GM18508 (cell line): ENCODE data around the gene ROBO1.

Experiments used
- ATAC-seq: cut with Tn5 transposase; IDR thresholded peaks from one replicate; pipeline ENCODE4 v1.9.1; 2021; ENCODE audit warnings: moderate number of reproducible peaks; ENCODE audit not compliant: insufficient read depth, unreplicated experiment

ROBO1 gene

DNA sequence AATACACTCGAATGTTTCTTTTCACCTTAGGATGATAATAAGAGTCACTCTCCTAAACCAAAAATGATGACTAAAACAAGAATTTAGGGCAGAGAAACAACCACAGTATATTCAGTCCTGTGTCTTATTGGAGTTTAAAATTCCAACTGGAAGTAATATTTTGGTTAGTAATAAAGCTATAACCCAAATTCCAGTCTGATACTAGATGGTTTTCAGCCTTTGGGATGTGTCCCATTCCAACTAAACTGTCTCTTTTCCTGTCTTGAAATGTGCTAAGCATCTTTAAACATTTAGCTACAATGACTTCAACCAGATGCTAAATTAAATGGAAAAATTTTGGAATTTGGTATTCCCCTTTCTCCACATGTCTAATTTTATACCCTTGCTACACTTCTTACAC lies 510.0 kb downstream of the ROBO1 start:
- ATAC-seq = no peak

DNA sequence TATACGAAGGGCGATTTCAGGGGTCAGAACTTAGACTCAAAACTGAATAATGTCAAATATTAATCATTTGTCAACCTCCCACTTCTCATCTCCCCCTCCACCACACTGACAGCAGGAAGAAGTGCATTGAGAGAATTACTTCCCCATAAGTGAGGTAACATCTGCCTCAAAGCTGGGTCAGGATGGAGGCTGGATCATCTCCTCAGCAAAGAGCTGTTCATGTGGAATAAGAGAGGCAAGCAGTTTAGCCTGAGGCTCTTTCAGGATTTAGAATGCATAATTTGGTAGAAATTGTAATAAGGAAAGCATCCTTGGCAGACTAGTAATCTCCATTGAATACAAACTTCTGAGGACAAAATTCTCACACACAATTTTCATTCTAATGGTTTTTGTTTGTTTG lies 512.1 kb downstream of the ROBO1 start:
- ATAC-seq = no peak

DNA sequence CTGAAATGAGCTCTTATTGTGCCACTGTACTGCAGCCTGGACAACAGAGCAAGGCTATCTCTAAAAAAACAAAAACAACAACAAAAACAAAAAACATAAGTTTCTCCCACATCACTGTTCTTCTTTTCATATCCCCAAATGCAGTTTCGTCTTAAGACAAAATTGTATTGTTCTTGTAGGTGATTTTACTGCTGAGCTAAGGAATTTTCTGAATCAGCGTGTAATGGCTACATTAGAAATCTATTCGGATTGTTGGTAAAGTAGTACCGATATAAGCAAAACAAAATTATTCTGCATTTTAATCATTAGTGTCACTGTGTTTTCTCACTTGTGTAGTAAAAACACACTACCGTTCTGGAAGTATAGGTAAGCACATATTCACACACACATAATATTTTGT lies 512.5 kb downstream of the ROBO1 start:
- ATAC-seq = no peak

DNA sequence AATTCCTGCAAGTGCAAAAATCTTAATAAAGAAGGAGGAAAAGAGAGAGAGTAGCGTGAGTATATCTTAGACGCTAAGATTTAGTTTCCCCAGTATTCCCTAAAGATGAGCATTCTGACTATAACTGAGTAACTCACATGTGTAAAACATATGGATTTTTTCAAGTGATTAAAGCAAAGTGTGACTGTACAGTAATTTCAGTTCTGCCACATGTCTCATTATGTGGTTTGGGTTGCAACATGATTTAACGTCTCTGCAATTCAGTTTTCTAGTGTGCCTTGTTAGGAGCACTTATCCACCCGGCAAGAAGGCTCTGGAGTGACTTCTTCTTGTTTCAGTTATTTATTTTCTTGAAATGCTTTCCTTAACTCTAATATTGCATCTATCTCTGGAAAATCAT lies 514.1 kb downstream of the ROBO1 start:
- no peak for ATAC-seq

DNA sequence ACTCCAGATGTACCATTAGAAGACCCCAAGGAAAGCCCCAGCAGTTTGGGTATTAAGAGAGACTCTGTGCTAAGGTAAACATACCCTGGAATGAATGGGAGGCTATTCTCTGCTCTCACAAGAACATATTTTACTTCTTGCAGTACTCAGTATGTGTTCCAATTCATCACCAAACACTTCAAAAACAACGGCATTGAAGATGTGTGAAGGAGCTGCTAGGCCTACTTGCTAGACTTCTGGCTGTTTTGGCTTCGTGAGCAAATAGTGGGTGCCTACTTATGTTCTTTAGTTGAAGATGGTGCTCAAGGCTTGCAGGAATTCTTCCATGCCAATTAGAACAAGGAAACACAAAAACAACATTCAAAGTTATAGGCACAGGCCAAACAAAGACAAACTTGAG lies 514.5 kb downstream of the ROBO1 start:
- no peak for ATAC-seq

DNA sequence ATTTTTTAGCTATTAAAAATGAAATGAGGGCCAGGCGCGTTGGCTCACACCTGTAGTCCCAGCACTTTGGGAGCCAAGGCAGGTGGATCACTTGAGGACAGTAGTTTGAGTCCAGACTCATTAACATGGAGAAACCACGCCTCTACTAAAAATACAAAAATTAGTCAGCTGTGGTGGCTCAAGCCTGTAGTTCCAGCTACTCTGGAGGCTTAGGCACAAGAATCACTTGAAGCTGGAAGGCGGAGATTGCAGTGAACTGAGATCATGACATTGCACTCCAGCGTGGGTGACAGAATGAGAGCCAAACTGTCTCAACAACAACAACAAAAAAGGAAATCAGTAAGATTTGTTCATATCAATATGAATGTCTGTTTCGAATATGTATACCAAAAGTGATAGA lies 517.1 kb downstream of the ROBO1 start:
- ATAC-seq = no peak

DNA sequence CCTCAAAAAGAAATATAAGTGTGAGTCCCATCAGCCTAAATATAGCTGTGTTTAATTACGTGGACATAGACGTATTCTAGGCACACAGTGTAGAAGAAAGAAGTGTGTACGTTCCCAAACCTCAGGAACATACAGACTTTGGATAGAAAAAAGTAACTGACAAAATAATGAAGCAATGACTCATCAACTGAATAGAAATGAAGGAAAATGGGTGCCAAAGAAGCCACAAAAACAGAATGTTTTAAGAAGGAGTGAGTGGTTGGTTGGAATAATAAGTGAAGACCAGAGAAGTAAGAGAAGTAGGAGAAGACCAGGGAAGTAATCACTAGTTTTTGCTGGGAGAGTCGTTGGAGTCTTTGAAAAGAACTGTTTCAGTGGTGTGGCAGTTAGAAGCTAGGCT lies 518.1 kb downstream of the ROBO1 start:
- ATAC-seq = no peak

DNA sequence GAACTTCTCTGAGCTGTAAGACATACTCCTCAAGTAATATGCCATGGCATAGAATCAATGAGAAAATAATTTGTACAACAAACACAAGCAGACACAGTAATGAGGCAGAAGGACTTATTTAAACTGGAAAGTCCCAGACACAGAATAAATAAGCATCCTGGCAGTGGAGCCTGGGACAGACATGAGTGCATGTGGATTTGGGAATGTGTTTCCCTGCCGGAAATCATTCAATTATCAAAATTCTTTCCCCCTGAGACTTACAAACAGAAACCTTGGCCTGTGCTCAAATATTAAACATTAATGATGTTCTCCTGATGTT lies 520.1 kb downstream of the ROBO1 start:
- no peak for ATAC-seq

DNA sequence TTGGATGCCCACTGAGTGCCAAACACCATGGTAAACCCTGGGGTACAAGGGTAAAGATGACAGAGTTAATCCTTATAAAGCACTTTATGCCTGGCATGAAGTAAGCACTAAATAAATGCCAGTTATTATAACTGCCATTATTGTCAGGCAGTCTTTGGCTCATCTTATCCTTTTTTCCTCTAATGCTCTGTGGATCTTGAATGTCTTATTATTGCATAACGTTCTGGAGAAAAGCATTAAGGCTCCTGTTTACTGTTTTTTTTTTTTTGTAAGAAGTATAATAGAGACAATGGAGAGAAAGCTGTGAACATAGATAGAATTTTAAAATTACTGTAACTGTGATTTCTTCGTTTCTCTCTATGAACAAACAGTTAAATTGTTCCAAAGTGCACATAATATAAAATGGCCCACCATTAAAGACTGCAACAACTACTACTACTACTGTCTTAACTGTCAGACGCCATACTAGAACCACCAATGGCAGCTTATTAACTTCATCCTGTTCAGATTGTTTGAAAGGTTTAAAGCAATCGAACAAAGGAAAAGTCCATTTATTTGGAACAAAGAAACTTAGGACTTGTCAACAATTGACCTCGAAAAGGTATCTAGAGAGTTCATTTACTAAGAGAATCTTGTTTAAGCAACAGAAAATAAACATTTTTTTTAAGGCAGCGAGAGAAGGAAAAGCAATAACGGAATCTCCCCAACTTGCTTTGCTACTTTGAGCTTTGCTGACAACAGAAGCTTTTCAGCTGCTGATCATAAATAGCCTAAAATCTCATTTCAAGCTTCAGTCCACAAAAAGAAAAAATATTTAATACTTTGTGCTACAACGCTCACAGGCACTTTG lies 520.7 kb downstream of the ROBO1 start:
- no peak for ATAC-seq

DNA sequence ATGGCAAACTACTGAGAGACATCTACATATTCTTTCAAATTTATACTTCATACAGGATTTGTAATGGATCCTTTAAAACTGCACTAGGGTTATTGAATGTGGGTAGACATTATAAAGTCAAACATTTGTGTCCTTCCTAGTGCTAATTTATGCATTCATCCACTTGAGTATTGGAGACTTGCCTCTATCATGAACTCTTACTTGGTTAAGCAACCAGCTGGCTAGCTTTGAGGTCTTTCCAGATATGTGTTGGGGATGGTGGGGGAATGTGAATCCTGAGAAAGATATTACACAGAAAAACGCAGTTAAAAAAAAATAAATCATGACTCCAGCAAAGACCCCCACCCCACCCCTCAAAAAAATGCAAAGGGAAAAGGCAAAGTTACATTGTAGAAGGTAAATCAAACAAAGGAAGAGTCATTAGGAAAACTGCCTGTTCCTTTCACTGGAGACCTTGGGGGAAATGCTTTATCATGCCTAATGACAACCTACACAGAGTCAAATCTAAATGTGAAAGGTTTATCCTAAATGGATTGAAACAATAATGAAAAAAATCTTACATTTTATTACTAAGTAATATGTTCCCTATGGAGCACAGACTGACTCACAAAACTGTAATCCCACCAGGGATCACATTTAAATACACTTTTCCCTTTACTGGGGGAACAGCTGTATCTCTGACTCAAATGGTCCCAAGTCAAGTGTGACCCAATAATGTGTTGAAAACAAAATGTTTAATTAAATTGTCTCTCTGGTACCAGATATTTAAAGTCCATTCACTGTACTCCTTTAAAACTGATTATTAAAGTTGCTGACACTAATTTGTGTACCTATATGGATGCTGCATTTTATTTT lies 522.3 kb downstream of the ROBO1 start:
- no peak for ATAC-seq

DNA sequence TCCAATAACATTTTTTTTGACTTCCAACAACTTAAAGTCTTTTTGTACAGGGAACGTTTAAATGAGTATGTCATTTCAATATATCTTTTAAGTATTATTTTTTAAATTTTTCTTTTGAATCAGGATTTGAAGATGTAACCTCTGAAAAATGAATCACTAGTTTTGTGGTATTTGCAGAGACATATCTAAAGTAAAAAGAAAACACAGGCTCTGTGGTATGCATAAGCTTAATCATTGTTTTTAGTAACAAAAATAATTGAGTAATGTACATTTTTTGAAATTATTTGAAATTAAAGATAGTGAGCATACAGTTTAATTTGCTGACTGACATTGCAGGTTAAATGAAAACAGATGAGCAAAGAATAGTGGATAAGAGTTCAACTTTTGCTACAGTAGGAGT lies 531.3 kb downstream of the ROBO1 start:
- no peak for ATAC-seq

DNA sequence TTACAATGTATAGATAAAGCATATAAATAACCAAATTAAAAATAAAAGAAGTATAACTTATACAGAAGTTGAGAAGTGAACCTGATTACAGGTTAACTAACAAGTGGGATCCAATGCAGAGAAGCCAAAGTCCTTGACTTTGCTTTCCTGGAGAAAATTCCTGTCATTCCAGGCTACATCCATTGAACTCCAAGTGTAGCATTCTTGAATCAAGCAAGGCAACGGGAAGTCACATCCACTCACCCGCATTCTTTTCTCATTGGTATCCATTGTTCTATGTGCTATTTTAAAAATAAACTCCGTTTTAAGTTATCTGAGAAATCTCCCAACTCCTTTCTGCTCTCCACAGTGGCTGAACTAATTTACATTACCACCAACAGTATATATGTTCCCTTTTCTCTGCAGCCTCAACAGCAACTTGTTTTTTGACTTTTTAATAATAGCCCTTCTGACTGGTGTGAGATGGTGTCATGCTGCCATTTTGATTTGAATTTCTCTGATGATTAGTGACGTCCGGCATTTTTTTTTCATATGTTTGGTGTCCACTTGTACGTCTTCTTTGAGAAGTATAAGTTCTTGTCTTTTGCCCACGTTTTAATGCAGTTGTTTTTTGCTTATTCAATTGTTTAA lies 534.3 kb downstream of the ROBO1 start:
- ATAC-seq = no peak

DNA sequence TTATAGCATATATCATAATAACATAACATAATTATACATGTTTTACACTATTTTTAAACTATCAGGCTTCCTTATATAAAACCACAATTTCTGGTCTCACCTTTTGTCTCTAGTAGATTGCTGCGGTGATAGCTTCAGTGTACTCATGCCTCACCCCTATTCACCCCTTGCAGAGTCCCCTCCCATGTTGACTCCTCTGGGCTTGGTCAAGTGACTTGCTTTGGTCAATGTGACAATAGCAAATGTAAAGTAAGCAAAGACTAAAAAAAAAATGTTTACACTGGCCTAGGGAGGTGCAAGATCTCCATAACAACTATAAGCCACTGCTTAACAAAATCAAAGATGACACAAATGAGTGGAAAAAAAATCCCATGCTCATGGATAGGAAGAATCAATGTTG lies 537.5 kb downstream of the ROBO1 start:
- ATAC-seq = no peak

DNA sequence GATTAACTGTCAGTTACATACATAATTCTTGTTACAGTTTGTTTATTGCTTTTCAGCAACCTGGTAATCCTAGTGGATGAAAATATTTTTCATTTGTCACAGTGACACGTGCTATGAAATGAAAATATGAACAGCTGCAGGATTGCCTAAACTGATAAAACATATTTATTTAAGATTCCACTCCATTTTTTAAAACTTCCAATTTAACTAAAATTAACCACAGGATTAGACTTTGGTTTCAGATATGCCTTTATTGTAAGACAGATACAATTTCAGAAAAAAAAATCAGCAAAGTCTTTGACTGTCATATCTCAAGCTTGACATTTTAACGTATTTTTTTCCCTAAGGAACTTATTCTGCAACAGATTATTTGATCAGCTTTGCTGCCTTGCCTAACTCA lies 550.7 kb downstream of the ROBO1 start:
- no peak for ATAC-seq

DNA sequence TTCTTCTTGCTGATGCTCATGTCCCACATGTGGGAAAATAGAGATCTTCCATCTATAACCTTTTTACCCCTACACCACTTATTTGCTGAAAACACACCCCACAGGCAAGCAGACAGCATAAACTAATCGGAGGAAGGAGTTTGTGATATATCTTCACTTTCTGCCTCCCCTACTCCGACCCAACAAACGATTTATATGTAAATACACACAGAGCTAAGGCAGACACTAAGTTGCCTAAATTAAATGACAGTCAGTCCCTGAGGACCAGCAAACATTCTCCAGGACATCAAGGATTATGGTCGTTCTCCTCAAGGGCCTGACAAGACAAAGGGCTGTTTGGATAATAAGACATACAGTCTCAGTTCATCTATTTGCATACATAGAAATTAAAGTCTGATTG lies 552.5 kb downstream of the ROBO1 start:
- no peak for ATAC-seq

DNA sequence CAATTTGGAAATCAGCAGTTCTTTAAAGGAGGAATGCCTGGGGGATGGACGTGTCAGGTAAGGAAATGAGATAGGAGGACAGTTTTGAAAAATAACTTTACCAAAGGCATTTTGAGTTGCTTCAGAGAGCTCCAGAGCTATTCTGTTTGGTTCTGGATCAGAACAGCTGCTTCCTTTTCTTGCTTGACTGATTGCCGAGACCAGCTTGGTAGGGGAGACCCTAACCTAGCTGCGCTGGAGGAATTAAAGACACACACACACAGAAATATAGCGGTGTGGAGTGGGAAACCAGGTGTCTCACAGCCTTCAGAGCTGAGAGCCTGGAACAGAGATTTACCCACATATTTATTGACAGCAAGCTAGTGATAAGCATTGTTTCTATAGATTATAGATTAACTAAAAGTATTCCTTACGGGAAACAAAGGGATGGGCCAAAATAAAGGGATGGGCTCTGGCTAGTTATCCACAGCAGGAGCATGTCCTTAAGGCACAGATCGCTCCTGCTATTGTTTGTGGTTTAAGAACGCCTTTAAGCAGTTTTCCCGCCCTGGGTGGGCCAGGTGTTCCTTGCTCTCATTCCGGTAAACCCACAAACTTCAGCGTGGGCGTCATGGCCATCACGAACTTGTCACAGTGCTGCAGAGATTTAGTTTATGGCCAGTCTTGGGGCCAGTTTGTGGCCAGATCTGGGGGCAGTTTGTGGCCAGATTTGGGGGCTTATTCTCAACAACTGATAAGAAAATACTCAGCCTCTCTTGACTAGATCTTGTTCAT lies 556.0 kb downstream of the ROBO1 start:
- no peak for ATAC-seq

DNA sequence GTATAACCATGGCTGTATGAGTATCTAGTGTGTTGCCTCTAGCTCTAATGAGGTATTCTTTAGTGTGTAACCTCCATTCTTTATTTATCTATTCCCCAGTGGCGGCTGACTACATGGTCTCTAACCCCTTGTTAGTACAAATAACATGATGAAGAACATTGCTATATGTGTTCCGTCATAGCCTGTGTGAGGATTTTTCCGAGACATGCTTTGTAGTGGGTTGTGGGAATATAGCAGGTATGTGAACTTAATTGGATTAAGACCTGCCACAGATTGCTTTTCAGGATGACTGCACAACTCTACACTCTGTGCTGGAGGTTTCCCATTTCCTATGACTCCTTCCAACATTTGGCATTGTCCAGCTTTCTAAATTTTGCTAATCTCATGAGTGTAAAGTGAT lies 563.4 kb downstream of the ROBO1 start:
- ATAC-seq = no peak

DNA sequence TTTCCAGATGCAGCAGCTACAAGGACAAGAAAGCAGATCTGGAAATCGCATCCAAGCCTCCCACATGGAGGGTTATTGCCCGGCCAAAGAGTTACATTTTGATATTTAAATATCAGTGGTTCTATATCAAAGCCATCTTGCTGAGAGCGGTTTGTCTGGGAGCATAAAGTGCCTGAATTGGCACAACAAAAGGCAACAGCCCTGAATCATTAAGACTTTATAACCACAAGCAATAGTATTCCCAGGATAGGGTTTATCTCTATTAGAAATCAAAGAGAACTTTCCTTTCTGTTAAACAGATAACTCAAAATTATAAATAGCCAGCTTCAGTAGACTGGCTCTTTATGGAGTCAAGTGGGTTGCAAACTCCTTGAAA lies 564.7 kb downstream of the ROBO1 start:
- no peak for ATAC-seq

DNA sequence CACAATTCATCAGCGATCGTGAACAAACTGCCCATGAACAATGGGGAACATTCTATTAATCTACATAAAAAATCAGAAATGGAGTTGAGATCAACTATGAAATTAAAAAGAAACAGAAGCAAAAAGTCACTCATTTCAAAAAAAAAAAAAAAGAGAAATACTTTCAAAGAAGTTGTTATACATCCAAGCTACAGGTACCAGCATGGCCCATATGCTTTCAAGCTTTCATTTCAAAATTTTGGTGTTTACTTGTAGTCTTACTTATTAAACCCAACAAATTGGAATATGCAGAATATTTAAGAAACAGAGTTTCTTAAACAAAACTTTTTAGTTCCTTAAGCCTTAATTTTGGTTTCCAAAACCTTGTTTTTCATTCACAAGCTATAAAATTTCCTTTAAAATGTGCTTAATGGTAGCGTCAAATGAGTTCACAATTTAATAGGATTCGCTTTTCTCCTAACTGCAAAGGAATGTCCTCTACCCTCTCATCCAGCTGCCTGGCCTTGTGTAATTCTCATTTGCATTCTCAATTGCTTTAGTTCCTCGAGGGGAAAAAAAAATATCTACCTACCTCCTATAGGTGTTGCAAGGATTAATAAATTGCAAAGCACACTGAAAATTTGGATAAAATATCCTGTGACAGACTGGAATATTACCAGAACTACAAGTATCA lies 565.2 kb downstream of the ROBO1 start:
- no peak for ATAC-seq

DNA sequence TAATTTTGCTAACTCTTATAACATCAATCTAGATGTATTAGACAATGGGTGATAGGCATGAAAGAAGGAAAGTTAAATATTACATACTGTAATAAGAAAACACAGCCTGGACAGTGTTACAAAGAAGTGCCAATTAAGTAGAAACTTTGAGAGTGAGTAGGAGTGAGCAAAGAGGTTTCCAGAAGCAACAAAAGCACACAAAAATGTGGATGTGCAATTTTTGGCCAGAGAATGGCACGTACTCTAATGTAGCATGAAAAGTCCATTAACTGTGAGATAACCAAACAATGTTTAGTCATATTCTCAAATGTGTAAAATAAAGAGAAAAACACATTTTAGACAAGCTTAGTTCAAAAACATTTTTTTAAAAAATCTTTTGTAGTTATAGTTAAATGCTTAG lies 567.3 kb downstream of the ROBO1 start:
- no peak for ATAC-seq
